CD14-positive monocyte (primary cell): ENCODE measurements around the gene SAMD5. TPM values are rescaled to one million over a fixed set of nuclear protein-coding genes. Genes with fewer than 3 reads are reported as not detected.

Experiments
- DNase-seq, 3 donors: peaks; one replicate each; pipeline ENCODE4 v3.0.0-alpha.2; 2011 to 2022
- H2AFZ ChIP-seq: 2 replicates; pipeline ENCODE4 v1.6.0; 2012; ENCODE audit warnings: mild to moderate bottlenecking, low read depth, low read length, inconsistent platforms; ENCODE audit not compliant: insufficient read depth, poor library complexity, severe bottlenecking
- H3K27ac ChIP-seq, 2 donors: 1 replicate in 1 of 2; 2 replicates in 1 of 2; pipeline ENCODE4 v1.5.1; 2012 to 2013; ENCODE audit warnings: low read length in 2 of 2, control low read depth in 1 of 2, inconsistent platforms in 1 of 2, low read depth in 1 of 2, mild to moderate bottlenecking in 1 of 2
- H3K27me3 ChIP-seq, 2 donors: one replicate each; pipeline versions ENCODE4 v1.6.0 to v1.6.1; 2011 to 2013; ENCODE audit warnings: low read length in 2 of 2; ENCODE audit not compliant: control insufficient read depth in 2 of 2, insufficient read depth in 2 of 2
- H3K36me3 ChIP-seq, 2 donors: replicated peaks in 1 of 2; 1 replicate in 1 of 2; 2 replicates in 1 of 2; pipeline versions ENCODE4 v1.5.1 to v1.6.1; 2012 to 2013; ENCODE audit warnings: low read length in 2 of 2, control low read depth in 1 of 2, inconsistent platforms in 1 of 2, mild to moderate bottlenecking in 1 of 2; ENCODE audit not compliant: insufficient read depth in 2 of 2, control insufficient read depth in 1 of 2
- H3K4me1 ChIP-seq, 2 donors: 1 replicate in 1 of 2; 2 replicates in 1 of 2; pipeline versions ENCODE4 v1.5.1 to v1.6.1; 2012 to 2013; ENCODE audit warnings: low read length in 2 of 2, control low read depth in 1 of 2, inconsistent platforms in 1 of 2, mild to moderate bottlenecking in 1 of 2, moderate library complexity in 1 of 2; ENCODE audit not compliant: insufficient read depth in 2 of 2, control insufficient read depth in 1 of 2
- H3K4me2 ChIP-seq: replicated peaks from 2 replicates; pipeline ENCODE3; 2012; ENCODE audit warnings: low read length, moderate library complexity, mild to moderate bottlenecking; ENCODE audit not compliant: poor library complexity, severe bottlenecking; ENCODE audit errors: extremely low read depth
- H3K4me3 ChIP-seq, 3 experiments: fragments of 200-600 bp in 1 of 3; sonication (generic) in 1 of 3; replicated peaks in 1 of 3; 1 replicate in 2 of 3; 2 replicates in 1 of 3; pipeline ENCODE4 v1.5.1; 2011 to 2013; ENCODE audit warnings: low read length in 3 of 3, mild to moderate bottlenecking in 3 of 3, control low read depth in 2 of 3, low read depth in 2 of 3, inconsistent platforms in 1 of 3, moderate library complexity in 1 of 3
- H3K79me2 ChIP-seq: 2 replicates; pipeline ENCODE4 v1.6.0; 2012; ENCODE audit warnings: mild to moderate bottlenecking, control low read depth, inconsistent platforms, low read length, moderate library complexity; ENCODE audit not compliant: insufficient read depth
- H3K9ac ChIP-seq: 2 replicates; pipeline ENCODE4 v1.6.0; 2017; ENCODE audit warnings: low read length, mild to moderate bottlenecking; ENCODE audit not compliant: insufficient read depth, poor library complexity, severe bottlenecking
- H3K9me3 ChIP-seq, 2 donors: replicated peaks in 1 of 2; 1 replicate in 1 of 2; 2 replicates in 1 of 2; pipeline versions ENCODE4 v1.5.1 to v1.6.1; 2012 to 2013; ENCODE audit warnings: low read length in 2 of 2, control low read depth in 1 of 2; ENCODE audit not compliant: control insufficient read depth in 1 of 2, insufficient read depth in 1 of 2
- H4K20me1 ChIP-seq: 2 replicates; pipeline ENCODE4 v1.6.0; 2012; ENCODE audit warnings: mild to moderate bottlenecking, low read length, control low read depth, moderate library complexity; ENCODE audit not compliant: insufficient read depth
- H3K27ac Mint-ChIP-seq, 7 donors: one replicate each; pipeline ENCODE4 v1.8.0; 2020; ENCODE audit warnings: mild to moderate bottlenecking in 7 of 7, mixed read lengths in 7 of 7, moderate library complexity in 6 of 7, inconsistent platforms in 2 of 7
- H3K27me3 Mint-ChIP-seq, 3 donors: one replicate each; pipeline ENCODE4 v1.8.0; 2021 to 2022; ENCODE audit warnings: low read depth in 3 of 3, mild to moderate bottlenecking in 3 of 3, mixed read lengths in 3 of 3, moderate library complexity in 3 of 3, inconsistent platforms in 1 of 3
- H3K36me3 Mint-ChIP-seq, 2 donors: one replicate each; pipeline ENCODE4 v1.8.0; 2020; ENCODE audit warnings: mixed read lengths in 2 of 2, inconsistent platforms in 1 of 2, mild to moderate bottlenecking in 1 of 2
- H3K4me1 Mint-ChIP-seq: one replicate; pipeline ENCODE4 v1.8.0; 2020; ENCODE audit warnings: mild to moderate bottlenecking, mixed read lengths
- H3K4me3 Mint-ChIP-seq, 2 donors: one replicate each; pipeline ENCODE4 v1.8.0; 2020; ENCODE audit warnings: mild to moderate bottlenecking in 2 of 2, mixed read lengths in 2 of 2, moderate library complexity in 1 of 2
- H3K9me3 Mint-ChIP-seq, 7 donors: one replicate each; pipeline ENCODE4 v1.8.0; 2020 to 2022; ENCODE audit warnings: mixed read lengths in 7 of 7, mild to moderate bottlenecking in 6 of 7, moderate library complexity in 6 of 7, inconsistent platforms in 2 of 7
- CTCF ChIP-seq: fragments of 200-600 bp; IDR thresholded peaks from one replicate; pipeline ENCODE4 v1.8.0; 2022; ENCODE audit warnings: antibody characterized with exemption, mild to moderate bottlenecking
- WGBS: methylation state at CpG from one replicate; pipeline ENCODE4 v1.1.5; 2013; ENCODE audit warnings: missing lambda C conversion rate; ENCODE audit not compliant: insufficient coverage; 5-methylcytosine and 5-hydroxymethylcytosine counted together
- intact Hi-C, 2 donors: fragments of 100-400 bp; cut with micrococcal nuclease; formaldehyde crosslinking; loops; one replicate each; pipeline versions ENCODE4 v1.15.0 to v1.15.1; 2023
- polyA plus RNA-seq, 3 donors: library from polyadenylated mRNA; depleted of rRNA in 1 of 3; unstranded in 2 of 3; stranded (reverse) in 1 of 3; fragments of 300-500 nt in 2 of 3; fragments of >200 nt in 1 of 3; fragmentation: Illumina TruSeq in 2 of 3; gene quantifications; 1 replicate in 2 of 3; 2 replicates in 1 of 3; pipeline ENCODE4 v1.2.3, GENCODE V29; 2012 to 2021

Gene SAMD5
- polyA plus RNA-seq, 3 donors = not detected

GRCh38 chr6:147611992-147612391 is 103.5 kb downstream of the SAMD5 start:
- H3K4me2 ChIP-seq = no peak overlapping the region
- no peak overlapping the region for H3K27ac ChIP-seq
- intact Hi-C loops = no loop called here
- no peaks in the 10 kb centered on the region for H3K36me3 ChIP-seq
- H3K4me3 ChIP-seq = no peak overlapping the region
- Mint-ChIP-seq H3K9me3 (peaks cover 0 to 12% (median 1%) of the 10 kb centered on the region in 7 donors), H3K4me1 (no peaks in the 10 kb centered on the region), H3K36me3 (no peaks in the 10 kb centered on the region), H3K27me3 (peaks cover 0 to 2% (median 0%) of the 10 kb centered on the region in 3 donors), H3K27ac (no peak overlapping the region), H3K4me3 (no peak overlapping the region)
- no peak for TF ChIP-seq CTCF
- H2AFZ ChIP-seq = no peak overlapping the region
- no peak for DNase-seq
- 92% methylated on average over 2 of the region's 5 CpGs for WGBS
- no peaks in the 10 kb centered on the region for H3K79me2 ChIP-seq
- no peaks in the 10 kb centered on the region for H3K27me3 ChIP-seq
- no peaks in the 10 kb centered on the region for H3K4me1 ChIP-seq
- peaks cover 0 to 3% of the 10 kb centered on the region in 2 donors for H3K9me3 ChIP-seq
- H3K9ac ChIP-seq = no peak overlapping the region
- no peaks in the 10 kb centered on the region for H4K20me1 ChIP-seq

GRCh38 chr6:147614501-147614900 is 106.0 kb downstream of the SAMD5 start:
- no CpG with 5 or more reads among the region's 4 CpGs for WGBS
- Mint-ChIP-seq H3K27ac (no peak overlapping the region), H3K9me3 (peaks cover 0 to 10% (median 1%) of the 10 kb centered on the region in 7 donors)

More at GRCh38 chr6:147614501-147614900, 106.0 kb downstream of the SAMD5 start:
- no peak overlapping the region for H3K4me3 ChIP-seq
- no peaks in the 10 kb centered on the region for H4K20me1 ChIP-seq
- Mint-ChIP-seq H3K36me3 (no peaks in the 10 kb centered on the region), H3K27me3 (peaks cover 0 to 2% (median 0%) of the 10 kb centered on the region in 3 donors), H3K4me3 (no peak overlapping the region), H3K4me1 (peaks cover 1% of the 10 kb centered on the region)
- no peaks in the 10 kb centered on the region for H3K79me2 ChIP-seq
- H2AFZ ChIP-seq = no peak overlapping the region
- no peak overlapping the region for H3K4me2 ChIP-seq
- H3K27ac ChIP-seq = no peak overlapping the region
- peaks cover 0 to 3% of the 10 kb centered on the region in 2 donors for H3K9me3 ChIP-seq
- H3K36me3 ChIP-seq = no peaks in the 10 kb centered on the region
- no peak overlapping the region for H3K9ac ChIP-seq
- H3K27me3 ChIP-seq = no peaks in the 10 kb centered on the region
- no peak for DNase-seq
- peaks cover 0 to 4% of the 10 kb centered on the region in 2 donors for H3K4me1 ChIP-seq
- TF ChIP-seq CTCF = no peak
- intact Hi-C loops = no loop called here
